IMR-90 (cell line): Measurements from ENCODE around the gene NOS2. TPM values are rescaled to one million over a fixed set of nuclear protein-coding genes. Genes with fewer than 3 reads are reported as not detected.

Source experiments
- ATAC-seq: fragments of 200-7000 bp; cut with Tn5 transposase; 2 replicates; pipeline ENCODE4 v1.9.1; 2020; ENCODE audit warnings: low read depth, mild to moderate bottlenecking, moderate library complexity
- BruUV-seq: library from RNA; stranded (reverse); fragments of 400-500 nt; replicated peaks from 2 replicates; lab custom pipeline; 2021; lab: Mats Ljungman, UMichigan
- CTCF ChIA-PET: fragments of 300-600 bp; formaldehyde crosslinking; extraction: SDS; loops from one replicate; lab custom pipeline; 2021; ENCODE audit warnings: antibody characterized with exemption; lab: Yijun Ruan, JAX
- POLR2A ChIA-PET: fragments of 300-600 bp; sonication (Branson Sonifier 250); formaldehyde crosslinking; loops from one replicate; lab custom pipeline; 2022; ENCODE audit warnings: antibody characterized with exemption; ENCODE audit not compliant: unreplicated experiment; lab: Charles Lee
- DNase-seq: peaks from one replicate; pipeline ENCODE4 v3.0.0; 2013
- H2AFZ ChIP-seq: replicated peaks from 2 replicates; pipeline ENCODE3; 2013; ENCODE audit warnings: low read length, mild to moderate bottlenecking; ENCODE audit not compliant: poor library complexity
- H2AK5ac ChIP-seq: 2 replicates; pipeline ENCODE4 v1.6.1; 2013; ENCODE audit warnings: low read depth, low read length, inconsistent platforms
- H2AK9ac ChIP-seq: replicated peaks from 2 replicates; pipeline ENCODE3; 2013; ENCODE audit warnings: mild to moderate bottlenecking, low read depth, low read length, moderate library complexity; ENCODE audit not compliant: poor library complexity
- H2BK120ac ChIP-seq: 2 replicates; pipeline ENCODE4 v1.6.1; 2013; ENCODE audit warnings: low read depth, low read length, inconsistent platforms
- H2BK15ac ChIP-seq: 3 replicates; pipeline ENCODE4 v1.6.1; 2013; ENCODE audit warnings: low read depth, low read length, inconsistent platforms
- H2BK20ac ChIP-seq: 2 replicates; pipeline ENCODE4 v1.6.1; 2013; ENCODE audit warnings: low read depth, mild to moderate bottlenecking, inconsistent platforms, low read length, moderate library complexity
- H2BK5ac ChIP-seq: 2 replicates; pipeline ENCODE4 v1.6.1; 2013; ENCODE audit warnings: mild to moderate bottlenecking, low read depth, low read length, inconsistent platforms; ENCODE audit not compliant: poor library complexity, severe bottlenecking
- H3K14ac ChIP-seq: replicated peaks from 2 replicates; pipeline ENCODE4 v1.6.1; 2013; ENCODE audit warnings: low read depth, low read length, inconsistent platforms
- H3K18ac ChIP-seq: 2 replicates; pipeline ENCODE4 v1.6.1; 2013; ENCODE audit warnings: low read depth, low read length, control low read depth
- H3K23ac ChIP-seq: 2 replicates; pipeline ENCODE4 v1.6.1; 2013; ENCODE audit warnings: low read depth, low read length, inconsistent platforms
- H3K27ac ChIP-seq: 2 replicates; pipeline ENCODE4 v1.5.1; 2013; ENCODE audit warnings: mild to moderate bottlenecking, control low read depth, low read length; ENCODE audit not compliant: insufficient read depth
- H3K27me3 ChIP-seq: 2 replicates; pipeline ENCODE4 v1.6.1; 2013; ENCODE audit warnings: low read length; ENCODE audit not compliant: control insufficient read depth, insufficient read depth
- H3K36me3 ChIP-seq: 2 replicates; pipeline ENCODE4 v1.6.1; 2013; ENCODE audit warnings: low read length, mixed read lengths; ENCODE audit not compliant: control insufficient read depth, insufficient read depth
- H3K4ac ChIP-seq: 2 replicates; pipeline ENCODE4 v1.6.1; 2013; ENCODE audit warnings: low read depth, low read length, inconsistent platforms
- H3K4me1 ChIP-seq: 2 replicates; pipeline ENCODE4 v1.6.1; 2013; ENCODE audit warnings: low read length, mixed read lengths; ENCODE audit not compliant: control insufficient read depth, insufficient read depth
- H3K4me2 ChIP-seq: 2 replicates; pipeline ENCODE4 v1.6.1; 2013; ENCODE audit warnings: low read depth, mild to moderate bottlenecking, control low read depth, low read length, moderate library complexity
- H3K4me3 ChIP-seq: 2 replicates; pipeline ENCODE4 v1.5.1; 2013; ENCODE audit warnings: low read depth, mild to moderate bottlenecking, control low read depth, low read length, moderate library complexity; ENCODE audit not compliant: insufficient read depth
- H3K56ac ChIP-seq: 2 replicates; pipeline ENCODE4 v1.6.1; 2013; ENCODE audit warnings: low read length, inconsistent platforms; ENCODE audit not compliant: insufficient read depth; ENCODE audit errors: extremely low read depth
- H3K79me1 ChIP-seq, 2 experiments: 2 replicates each; pipeline ENCODE4 v1.6.1; 2013; ENCODE audit warnings: low read length in 2 of 2, inconsistent platforms in 1 of 2, low read depth in 1 of 2
- H3K9ac ChIP-seq: 2 replicates; pipeline ENCODE4 v1.6.1; 2013; ENCODE audit warnings: low read depth, low read length, control low read depth
- H3K9me1 ChIP-seq: 2 replicates; pipeline ENCODE4 v1.6.1; 2013; ENCODE audit warnings: low read length, inconsistent platforms; ENCODE audit not compliant: insufficient read depth
- H3K9me3 ChIP-seq: 2 replicates; pipeline ENCODE4 v1.6.1; 2013; ENCODE audit warnings: low read length; ENCODE audit not compliant: control insufficient read depth, insufficient read depth
- H4K20me1 ChIP-seq: 2 replicates; pipeline ENCODE4 v1.6.1; 2013; ENCODE audit warnings: low read length, inconsistent platforms; ENCODE audit not compliant: insufficient read depth
- H4K5ac ChIP-seq: 2 replicates; pipeline ENCODE4 v1.6.1; 2013; ENCODE audit warnings: mild to moderate bottlenecking, low read depth, low read length, control low read depth
- H4K8ac ChIP-seq, 2 experiments: 2 replicates each; pipeline ENCODE4 v1.6.1; 2013; ENCODE audit warnings: low read depth in 2 of 2, low read length in 2 of 2, control low read depth in 1 of 2, inconsistent platforms in 1 of 2
- H4K91ac ChIP-seq: 2 replicates; pipeline ENCODE4 v1.6.1; 2013; ENCODE audit warnings: low read depth, low read length, inconsistent platforms; ENCODE audit not compliant: insufficient read depth
- BHLHE40 ChIP-seq: fragments of 150-350 bp; IDR thresholded peaks from 2 replicates; pipeline ENCODE4 v1.6.1; 2016; ENCODE audit warnings: mild to moderate bottlenecking, low read depth, low read length
- CEBPB ChIP-seq: IDR thresholded peaks from 2 replicates; pipeline ENCODE4 v1.6.1; 2012; ENCODE audit warnings: low read depth, low read length, improper control_type of control experiment
- CHD1 ChIP-seq: IDR thresholded peaks from 2 replicates; pipeline ENCODE4 v1.6.1; 2012; ENCODE audit warnings: low read depth, low read length, improper control_type of control experiment
- ELK1 ChIP-seq: fragments of 150-350 bp; IDR thresholded peaks from 2 replicates; pipeline ENCODE4 v1.6.1; 2016; ENCODE audit warnings: low read depth, mild to moderate bottlenecking, low read length, moderate library complexity, borderline replicate concordance
- FOS ChIP-seq: fragments of 150-350 bp; IDR thresholded peaks from 2 replicates; pipeline ENCODE4 v1.6.1; 2016; ENCODE audit warnings: low read depth, low read length
- MAFK ChIP-seq: IDR thresholded peaks from 2 replicates; pipeline ENCODE4 v1.6.1; 2012; ENCODE audit warnings: low read depth, low read length, improper control_type of control experiment
- POLR2A ChIP-seq: IDR thresholded peaks from 2 replicates; pipeline ENCODE4 v1.6.1; 2012; ENCODE audit warnings: mild to moderate bottlenecking, low read depth, low read length
- RAD21 ChIP-seq: IDR thresholded peaks from 2 replicates; pipeline ENCODE4 v1.6.1; 2012; ENCODE audit warnings: low read length, improper control_type of control experiment
- RFX5 ChIP-seq: IDR thresholded peaks from 2 replicates; pipeline ENCODE4 v1.8.0; 2012; ENCODE audit warnings: low read depth, mild to moderate bottlenecking, low read length, moderate library complexity
- SMC3 ChIP-seq: fragments of 150-350 bp; IDR thresholded peaks from 2 replicates; pipeline ENCODE4 v1.6.1; 2016; ENCODE audit warnings: low read depth, mild to moderate bottlenecking, antibody characterized with exemption, low read length, moderate library complexity
- WGBS, 2 experiments: methylation state at CpG; one replicate each; pipeline versions ENCODE4 v1.1.5 to v1.1.7; 2013; ENCODE audit warnings: missing lambda C conversion rate in 2 of 2; ENCODE audit not compliant: insufficient read length in 1 of 2; ENCODE audit errors: extremely low coverage in 2 of 2; 5-methylcytosine and 5-hydroxymethylcytosine counted together
- dilution Hi-C: fragments of 300-500 bp; cut with HindIII; formaldehyde crosslinking; loops from one replicate; pipeline ENCODE4 v1.14.3; 2018; ENCODE audit warnings: low sequenced_read_pairs; ENCODE audit not compliant: unreplicated experiment
- in situ Hi-C: fragments of 300-500 bp; cut with MboI; formaldehyde crosslinking; loops from 3 replicates; pipeline ENCODE4 v1.14.3; 2019; ENCODE audit warnings: low sequenced_read_pairs, inconsistent platforms, mixed read lengths
- intact Hi-C: fragments of 100-400 bp; cut with micrococcal nuclease; formaldehyde crosslinking; loops from 2 replicates; pipeline ENCODE4 v1.10.0; 2022
- polyA plus RNA-seq, 3 experiments: library from polyadenylated mRNA; depleted of rRNA; stranded (reverse); fragments of >200 nt; gene quantifications; 2 replicates each; pipeline ENCODE4 v1.2.3, GENCODE V29; 2012; ENCODE audit warnings: low replicate concordance in 1 of 3
- total RNA-seq: library from RNA; depleted of rRNA; stranded (reverse); fragments of >200 nt; gene quantifications from 2 replicates; pipeline ENCODE4 v1.2.3, GENCODE V29; 2012
- TF ChIP-seq, protein P1 (sequence below): fragments of 150-350 bp; IDR thresholded peaks from 2 replicates; pipeline ENCODE4 v1.6.1; 2017; ENCODE audit warnings: mild to moderate bottlenecking, antibody characterized with exemption, low read length, low read depth
- TF ChIP-seq, protein P2 (sequence below): conservative IDR thresholded peaks from 2 replicates; pipeline ENCODE4 v1.5.1; 2012; ENCODE audit warnings: mild to moderate bottlenecking, low read depth, low read length, improper control_type of control experiment

Gene NOS2
- total and polyA plus RNA-seq, 2 of the 4 experiments (the other 2 are of a cell fraction) = under 0.01 TPM; not detected in 1

GRCh38 chr17:27783440-27784350, 16.6 kb downstream of the NOS2 start:
- no peak overlapping the region for H4K91ac ChIP-seq
- H3K56ac ChIP-seq = no peak overlapping the region
- no peak for DNase-seq
- H3K27ac ChIP-seq = no peak overlapping the region
- WGBS, 2 experiments = 60% methylated on average over 1 of the region's 9 CpGs; no CpG with 5 or more reads in 1 of the 2 experiments
- peaks cover 7% of the 10 kb centered on the region for H3K27me3 ChIP-seq
- no peaks in the 10 kb centered on the region for H3K9me1 ChIP-seq
- no peak for ATAC-seq
- no peak overlapping the region for H2AK9ac ChIP-seq
- no peak overlapping the region for H3K9ac ChIP-seq
- no TSS peak for BruUV-seq
- H2BK20ac ChIP-seq = no peak overlapping the region
- no peak overlapping the region for H3K23ac ChIP-seq
- no peaks in the 10 kb centered on the region for H4K20me1 ChIP-seq
- no peaks in the 10 kb centered on the region for H3K79me1 ChIP-seq
- no peaks in the 10 kb centered on the region for H3K36me3 ChIP-seq
- no peak overlapping the region for H2BK5ac ChIP-seq
- ChIA-PET CTCF (interaction anchor here (1.2 kb wide), 1 partner anchor 22 kb away, joined by 3 read pairs; no protein-coding TSS in a partner anchor), POLR2A (no interaction called here)
- H2BK120ac ChIP-seq = no peak overlapping the region
- no peaks in the 10 kb centered on the region for H3K4me1 ChIP-seq
- H3K18ac ChIP-seq = no peak overlapping the region
- in situ Hi-C loops = no loop called here
- dilution Hi-C loops = no loop called here
- intact Hi-C loops = no loop called here
- H3K14ac ChIP-seq = no peak overlapping the region
- no peak overlapping the region for H2AK5ac ChIP-seq
- TF ChIP-seq BHLHE40 = no peak
- no peak for TF ChIP-seq RAD21
- TF ChIP-seq CEBPB = no peak
- TF ChIP-seq, protein P1, sequence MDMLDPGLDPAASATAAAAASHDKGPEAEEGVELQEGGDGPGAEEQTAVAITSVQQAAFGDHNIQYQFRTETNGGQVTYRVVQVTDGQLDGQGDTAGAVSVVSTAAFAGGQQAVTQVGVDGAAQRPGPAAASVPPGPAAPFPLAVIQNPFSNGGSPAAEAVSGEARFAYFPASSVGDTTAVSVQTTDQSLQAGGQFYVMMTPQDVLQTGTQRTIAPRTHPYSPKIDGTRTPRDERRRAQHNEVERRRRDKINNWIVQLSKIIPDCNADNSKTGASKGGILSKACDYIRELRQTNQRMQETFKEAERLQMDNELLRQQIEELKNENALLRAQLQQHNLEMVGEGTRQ = no peak
- no peak for TF ChIP-seq CHD1
- TF ChIP-seq RFX5 = no peak
- TF ChIP-seq, protein P2, sequence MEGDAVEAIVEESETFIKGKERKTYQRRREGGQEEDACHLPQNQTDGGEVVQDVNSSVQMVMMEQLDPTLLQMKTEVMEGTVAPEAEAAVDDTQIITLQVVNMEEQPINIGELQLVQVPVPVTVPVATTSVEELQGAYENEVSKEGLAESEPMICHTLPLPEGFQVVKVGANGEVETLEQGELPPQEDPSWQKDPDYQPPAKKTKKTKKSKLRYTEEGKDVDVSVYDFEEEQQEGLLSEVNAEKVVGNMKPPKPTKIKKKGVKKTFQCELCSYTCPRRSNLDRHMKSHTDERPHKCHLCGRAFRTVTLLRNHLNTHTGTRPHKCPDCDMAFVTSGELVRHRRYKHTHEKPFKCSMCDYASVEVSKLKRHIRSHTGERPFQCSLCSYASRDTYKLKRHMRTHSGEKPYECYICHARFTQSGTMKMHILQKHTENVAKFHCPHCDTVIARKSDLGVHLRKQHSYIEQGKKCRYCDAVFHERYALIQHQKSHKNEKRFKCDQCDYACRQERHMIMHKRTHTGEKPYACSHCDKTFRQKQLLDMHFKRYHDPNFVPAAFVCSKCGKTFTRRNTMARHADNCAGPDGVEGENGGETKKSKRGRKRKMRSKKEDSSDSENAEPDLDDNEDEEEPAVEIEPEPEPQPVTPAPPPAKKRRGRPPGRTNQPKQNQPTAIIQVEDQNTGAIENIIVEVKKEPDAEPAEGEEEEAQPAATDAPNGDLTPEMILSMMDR = no peak
- no peak for TF ChIP-seq POLR2A
- TF ChIP-seq ELK1 = no peak
- TF ChIP-seq MAFK = no peak
- no peak for TF ChIP-seq FOS
- no peak for TF ChIP-seq SMC3
- H3K9me3 ChIP-seq = no peaks in the 10 kb centered on the region
- H4K8ac ChIP-seq = no peak overlapping the region
- no peak overlapping the region for H3K4me2 ChIP-seq
- H4K5ac ChIP-seq = no peak overlapping the region
- H2AFZ ChIP-seq = no peak overlapping the region
- no peak overlapping the region for H3K4me3 ChIP-seq
- H2BK15ac ChIP-seq = no peak overlapping the region
- H3K4ac ChIP-seq = no peak overlapping the region
